Stimulated activated CD8-positive, alpha-beta memory T cell treated with anti-CD3 and anti-CD28 coated beads, Interleukin-12 subunit alpha, Interleukin-12 subunit beta, amount 100 ng/mL, for 1 hour (primary cell): ENCODE data around the gene PAPOLB.

Experiments
- DNase-seq: peaks from one replicate; pipeline ENCODE4 v3.0.0-alpha.2; 2020; ENCODE audit warnings: low read depth

Gene PAPOLB

DNA sequence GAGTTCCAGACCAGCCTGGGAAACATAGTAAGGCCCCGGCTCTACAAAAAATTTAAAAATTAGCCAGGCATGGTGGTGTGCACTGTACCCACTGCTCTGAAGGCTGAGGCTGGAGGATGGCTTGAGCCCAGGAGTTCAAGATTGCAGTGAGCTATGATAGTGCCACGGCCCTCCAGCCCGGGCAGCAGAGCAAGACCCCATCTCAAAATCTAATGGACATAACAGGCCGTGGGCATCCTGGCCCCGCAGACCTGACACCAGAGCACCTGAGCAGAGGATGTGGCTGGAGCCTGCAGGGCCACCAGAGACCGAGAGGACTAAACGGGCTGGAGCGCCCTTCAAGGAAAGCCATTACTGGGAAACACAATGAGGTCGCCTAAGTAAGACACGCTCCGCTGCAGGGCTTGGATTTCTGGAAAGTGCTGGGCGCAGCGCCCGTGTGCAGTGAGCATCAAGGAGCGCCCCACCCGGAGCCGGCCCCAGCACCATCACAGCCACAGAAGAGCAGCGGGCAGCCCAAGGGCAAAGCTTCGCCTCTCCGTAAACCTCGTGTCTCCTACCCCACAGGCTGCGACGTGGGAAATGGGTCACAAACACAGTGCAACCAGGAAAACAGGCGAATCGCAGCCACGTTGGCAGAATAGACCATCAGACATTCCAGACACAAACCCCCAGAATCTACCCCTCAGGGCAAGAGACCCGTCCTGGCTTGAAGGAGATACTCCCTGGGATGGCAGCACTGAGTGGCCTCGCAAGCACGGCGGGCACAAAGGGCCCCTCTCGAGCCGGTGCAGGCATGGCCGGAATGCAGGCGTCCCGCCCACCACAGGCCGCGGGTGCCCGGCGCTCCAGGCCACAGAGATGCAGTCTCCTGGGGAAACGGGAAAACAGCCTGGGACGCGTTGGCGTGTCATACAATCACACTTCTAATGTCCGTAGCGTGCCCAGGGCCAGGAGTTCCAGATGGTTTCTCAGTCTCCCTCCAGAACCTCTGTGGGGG lies 16.8 kb upstream of the PAPOLB start:
- no peak for DNase-seq

DNA sequence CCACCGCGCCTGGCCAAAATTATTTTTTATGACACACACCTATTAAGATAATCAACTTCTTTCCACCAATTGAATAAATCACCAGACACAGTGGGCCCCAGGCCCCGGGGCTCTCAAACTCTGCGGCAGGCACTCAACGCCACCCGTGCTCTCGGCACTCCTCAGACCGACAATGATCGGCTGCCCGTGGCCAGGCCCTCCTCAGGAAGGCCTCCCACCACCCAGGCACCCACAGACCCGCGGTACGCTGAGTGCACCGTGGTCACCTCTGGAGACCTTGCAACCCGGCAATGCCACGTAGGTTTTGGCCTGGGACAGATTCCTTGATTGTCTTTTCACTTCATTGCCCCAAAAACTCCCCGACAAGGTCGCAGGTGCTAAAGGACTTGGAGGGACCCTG lies 14.8 kb upstream of the PAPOLB start:
- DNase-seq = no peak

DNA sequence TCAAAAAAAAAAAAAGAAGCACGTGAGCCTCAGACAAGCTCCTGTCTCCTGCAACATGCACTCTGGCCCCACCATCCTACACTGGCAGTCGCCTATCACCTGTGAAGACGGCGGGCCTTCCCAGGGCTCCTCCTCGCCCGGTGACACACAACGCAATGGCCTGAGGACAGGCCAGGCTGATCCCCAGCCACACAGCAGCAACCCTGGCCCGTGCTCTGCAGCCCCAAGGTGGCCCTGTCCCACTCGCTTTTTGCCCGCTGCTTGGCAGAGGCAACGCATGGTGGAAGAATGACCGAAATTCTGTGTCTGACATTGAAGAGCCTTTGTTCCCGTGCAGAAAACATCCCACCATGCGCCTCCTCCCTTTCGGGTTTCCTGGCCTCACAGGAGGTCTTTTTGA lies 13.6 kb upstream of the PAPOLB start:
- DNase-seq = no peak

DNA sequence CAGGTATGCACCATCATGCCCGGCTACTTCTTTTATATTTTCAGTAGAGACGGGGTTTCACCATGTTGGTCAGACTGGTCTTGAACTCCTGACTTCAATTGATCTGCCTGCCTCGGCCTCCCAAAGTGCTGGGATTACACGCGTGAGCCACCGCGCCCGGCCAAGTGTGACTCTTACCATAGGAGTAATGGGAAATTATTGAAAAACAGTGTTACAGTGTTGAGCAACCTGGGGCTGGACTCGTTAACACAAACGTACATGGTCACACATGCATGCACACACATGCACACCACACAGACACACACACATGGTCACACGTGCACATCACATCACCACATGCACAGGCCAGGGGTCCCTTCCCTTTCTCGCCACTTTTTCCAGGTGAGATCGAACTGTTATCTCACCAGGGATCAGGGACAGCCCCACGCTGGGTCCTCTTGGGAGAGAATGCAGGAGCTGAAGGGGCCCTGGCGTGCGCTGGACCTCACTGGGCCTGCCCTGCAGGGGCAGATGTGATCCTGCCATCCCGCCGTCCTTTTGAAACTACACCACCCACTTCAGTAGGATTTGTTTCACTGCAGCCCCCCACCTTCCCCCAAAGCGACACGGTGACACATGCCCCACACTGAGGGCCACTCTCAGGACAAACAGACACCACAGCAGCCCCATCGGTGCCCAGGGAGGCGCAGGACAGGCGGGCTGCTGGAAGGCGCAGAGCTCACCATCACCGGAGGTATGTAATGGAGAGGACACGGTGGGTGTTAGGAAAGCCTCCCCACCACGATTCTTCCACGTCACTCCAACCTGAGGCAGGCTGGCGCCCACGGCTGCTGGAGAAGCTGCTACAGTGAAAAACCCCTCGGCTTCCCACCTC lies 11.5 kb upstream of the PAPOLB start:
- DNase-seq = no peak

DNA sequence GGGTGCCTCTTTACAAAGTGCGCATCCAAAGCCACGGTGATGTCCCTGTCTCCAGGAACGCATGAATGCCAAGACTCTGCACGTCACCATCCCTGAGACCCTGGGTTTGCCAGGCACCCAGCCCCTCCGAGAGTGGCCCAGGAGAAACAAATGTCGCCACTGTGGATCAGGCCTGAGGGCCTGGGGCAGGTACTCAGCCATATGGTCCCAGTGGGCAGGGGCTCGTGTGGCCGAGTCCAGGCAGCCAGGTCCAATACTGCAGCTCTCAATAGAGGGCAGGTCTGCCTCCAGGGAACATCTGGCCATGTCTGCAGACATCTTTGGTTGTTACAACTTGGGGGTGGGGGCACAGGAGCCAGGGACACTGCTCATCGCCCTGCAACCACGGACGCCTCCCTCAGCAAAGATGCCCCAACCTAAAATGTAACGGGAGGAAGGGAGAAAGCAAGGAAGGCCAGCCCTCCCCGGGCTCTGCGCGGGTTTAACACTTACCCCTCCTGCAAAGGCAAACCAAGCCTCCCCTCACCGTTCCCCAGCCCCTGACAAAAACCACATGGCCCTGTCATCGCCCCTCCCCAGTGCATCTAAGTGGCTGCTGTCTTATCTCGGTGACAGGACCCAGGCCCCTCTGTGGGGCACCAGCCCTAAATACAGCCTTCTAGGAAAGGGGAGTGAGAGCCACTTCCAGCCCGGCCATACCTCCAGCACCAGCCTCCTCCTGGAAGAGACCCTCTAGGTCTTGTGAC lies 10.3 kb upstream of the PAPOLB start:
- DNase-seq = no peak

DNA sequence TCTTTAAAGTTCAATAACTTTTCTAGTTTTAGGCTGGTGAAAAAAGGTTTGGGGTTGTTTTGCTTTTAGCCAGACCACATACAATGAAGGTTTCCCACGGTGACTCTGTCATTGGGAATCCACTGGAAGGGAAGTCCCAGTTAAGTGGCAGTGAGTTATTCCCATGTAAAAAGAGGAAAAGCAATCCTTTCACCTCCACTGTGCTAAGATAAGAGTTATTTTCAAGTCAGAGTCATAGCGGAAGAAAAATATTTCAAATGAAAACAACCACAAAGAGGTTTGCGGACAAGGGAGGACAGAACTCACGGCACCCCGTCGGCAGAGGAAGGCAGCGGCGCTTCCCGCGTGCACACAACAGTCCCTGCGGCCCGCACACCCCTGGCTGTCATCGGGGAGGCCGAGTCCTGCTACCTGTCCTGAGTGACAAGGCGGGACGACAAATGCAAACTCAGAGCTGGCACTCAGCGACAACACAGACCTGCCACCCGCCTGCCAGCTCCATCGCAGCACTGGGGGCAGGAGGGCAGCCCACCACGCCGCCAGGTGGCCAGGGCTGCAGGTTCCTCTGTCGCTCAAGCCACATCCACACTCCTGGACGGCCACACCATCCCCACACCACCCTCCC lies 9.3 kb upstream of the PAPOLB start:
- no peak for DNase-seq

DNA sequence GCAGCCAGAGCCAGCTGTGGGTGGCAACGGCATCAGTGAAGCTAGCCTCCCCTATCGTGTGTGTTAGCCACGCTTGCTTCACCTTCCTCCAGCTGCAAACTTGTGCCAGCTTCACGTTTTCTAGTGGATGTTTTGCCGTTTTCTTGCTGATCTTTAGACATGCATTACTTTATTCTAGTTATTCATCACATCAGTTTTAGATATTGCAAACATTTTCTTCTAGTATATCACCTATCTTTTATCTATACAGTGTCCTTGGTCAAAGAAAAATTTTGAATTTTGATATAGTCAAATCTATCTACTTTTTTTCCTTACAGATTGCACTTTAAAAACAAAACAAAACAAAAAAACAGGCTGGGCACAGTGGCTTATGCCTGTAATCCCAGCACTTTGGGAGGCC lies 6.7 kb upstream of the PAPOLB start:
- no peak for DNase-seq

DNA sequence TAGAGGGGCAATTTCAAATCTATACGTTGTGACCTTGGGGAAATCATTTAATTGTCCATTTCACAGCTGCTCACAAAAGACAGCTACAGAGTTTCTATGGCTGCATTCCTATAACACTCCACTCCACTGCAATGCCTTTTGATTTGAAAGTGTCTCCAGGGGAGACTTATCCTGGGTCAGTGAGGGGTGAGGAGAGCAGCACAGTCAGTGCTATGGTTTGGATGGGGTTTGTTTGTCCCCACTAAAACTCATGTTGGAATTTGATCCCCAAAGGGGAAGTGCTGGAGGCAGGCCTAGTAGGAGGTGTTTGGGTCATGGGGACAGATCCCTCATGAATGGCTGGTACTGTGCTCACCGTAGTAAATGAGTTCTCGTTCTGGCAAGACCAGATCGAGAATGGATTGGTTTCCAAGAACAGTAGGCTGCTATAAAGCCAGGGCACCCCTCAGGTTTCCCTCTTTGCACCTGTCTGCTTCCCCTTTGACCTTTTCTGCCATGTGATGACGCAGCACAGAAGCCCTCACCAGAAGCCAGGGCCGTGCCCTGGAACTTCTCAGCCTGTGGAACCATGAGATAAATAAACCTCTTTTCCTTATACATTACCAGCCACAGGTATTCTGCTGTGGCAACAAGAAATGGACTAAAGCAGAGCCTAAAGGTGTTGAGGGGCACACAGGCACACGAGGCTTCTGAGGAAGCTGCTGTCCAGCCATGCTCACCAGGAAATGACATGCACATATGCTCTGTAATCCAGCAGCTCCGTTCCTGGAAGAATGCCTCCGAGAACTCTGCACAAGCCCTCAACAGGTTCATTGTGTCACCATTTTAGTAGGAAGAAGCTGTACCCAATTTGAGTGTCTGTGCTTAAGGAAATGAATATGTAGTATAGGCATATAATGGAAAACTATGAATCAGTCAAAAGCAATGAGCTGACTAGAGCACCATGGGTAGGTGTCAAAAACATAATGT lies 5.0 kb upstream of the PAPOLB start:
- DNase-seq = no peak

DNA sequence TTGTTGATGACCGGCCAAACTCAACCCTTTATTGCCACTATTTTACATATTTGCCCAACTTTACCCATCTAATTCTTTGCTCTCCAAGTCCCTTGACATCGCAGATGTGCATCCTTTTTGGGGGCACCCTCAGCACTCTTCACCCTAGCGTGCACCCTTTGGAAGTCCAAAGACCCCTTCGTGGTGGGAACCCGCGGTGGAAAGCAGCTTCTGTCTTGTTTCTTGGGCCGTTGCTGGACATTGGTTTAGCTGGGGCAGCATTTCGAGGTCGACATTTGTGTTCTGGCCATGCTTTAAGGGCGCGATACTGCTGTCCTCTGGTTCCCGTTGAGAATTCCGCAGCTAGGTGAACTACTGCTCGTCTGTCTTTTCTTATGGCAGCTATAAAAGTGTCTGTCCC lies 326 bp upstream of the PAPOLB start:
- no peak for DNase-seq

DNA sequence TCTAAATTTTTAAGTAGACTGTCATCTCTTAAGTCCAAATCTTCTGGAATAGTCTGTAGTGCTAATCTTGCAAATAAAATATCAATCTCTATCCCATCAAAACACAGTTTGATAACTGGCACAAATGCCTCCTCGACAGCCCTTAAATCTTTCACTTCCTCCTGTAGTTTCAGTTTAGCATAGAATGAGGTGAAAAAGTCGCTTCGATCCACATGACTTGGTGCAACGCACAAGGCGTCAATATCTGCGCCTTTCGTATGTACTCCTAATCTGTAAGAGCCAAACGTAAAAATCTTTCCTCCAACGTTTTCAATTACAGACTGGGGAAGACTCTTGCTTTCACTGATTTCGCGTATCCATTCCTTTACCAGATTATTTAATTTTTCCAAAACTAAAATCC lies 603 bp downstream of the PAPOLB start:
- no peak for DNase-seq

DNA sequence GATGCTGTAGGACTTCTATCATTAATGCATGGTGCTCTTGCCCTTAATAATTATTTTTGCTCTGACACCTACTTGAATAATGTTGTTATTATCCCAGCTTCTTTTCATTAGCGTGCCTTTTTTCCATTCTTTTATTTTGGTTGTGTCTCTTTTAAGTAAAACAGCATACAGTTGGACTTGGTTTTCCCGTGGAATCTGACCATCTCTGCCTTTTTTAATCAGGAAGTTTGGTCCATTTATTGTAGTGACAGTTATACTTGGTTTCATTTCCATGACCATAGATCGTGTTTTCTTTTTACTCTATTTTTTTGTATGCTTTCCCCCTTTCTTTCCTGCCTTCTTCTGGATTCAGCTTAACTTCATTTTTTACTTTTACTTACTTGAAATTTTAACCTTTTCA lies 4.6 kb downstream of the PAPOLB start:
- no peak for DNase-seq

DNA sequence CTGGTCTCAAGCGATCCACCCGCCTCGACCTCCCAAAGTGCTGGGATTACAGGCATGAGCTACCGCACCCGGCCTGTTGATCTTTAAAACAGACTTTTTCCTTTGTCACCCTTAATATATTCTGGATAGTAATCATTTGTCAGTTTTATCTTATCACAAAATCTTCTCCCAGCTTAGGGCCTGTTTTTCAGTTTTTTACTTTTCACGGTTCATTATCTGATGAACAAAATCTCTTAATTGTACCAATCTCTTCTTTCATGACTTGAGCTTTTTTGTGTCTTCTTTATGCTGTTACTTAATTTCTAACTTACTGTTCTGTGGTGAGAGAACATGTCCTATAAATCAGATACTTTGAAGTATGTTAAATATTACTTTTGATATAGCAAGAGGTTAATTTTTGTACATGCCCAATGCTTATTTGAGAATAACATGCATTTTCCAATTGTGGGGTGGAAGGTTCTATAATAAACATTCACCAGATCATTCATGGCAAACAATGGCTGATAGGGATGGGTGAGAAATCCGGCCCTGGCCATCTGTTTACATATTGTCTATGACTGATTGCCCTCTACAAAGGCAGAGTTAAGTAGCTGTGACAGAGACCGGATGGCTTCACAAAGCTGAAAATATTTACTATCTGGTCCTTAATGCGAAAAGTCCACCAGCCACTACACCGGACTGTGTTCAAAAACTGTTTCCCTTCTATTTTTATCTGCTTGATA lies 5.3 kb downstream of the PAPOLB start:
- no peak for DNase-seq

DNA sequence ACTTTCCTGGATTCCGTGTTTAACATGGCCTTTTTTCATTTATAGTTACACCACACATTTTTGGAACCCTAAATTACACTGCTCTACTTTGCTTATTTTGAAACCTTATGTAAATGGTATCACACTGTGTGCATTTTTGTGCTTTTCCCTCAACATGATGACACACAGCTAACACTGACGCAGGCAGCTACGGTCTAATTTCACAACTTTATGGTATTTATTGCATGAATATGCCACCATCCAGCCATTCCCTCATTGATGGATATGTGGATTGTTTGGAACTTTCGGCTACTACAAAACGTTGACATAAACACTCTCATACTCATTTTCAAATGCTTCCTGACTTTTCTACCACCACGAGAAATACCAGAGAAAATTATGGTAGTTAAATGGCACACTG lies 6.9 kb downstream of the PAPOLB start:
- no peak for DNase-seq

DNA sequence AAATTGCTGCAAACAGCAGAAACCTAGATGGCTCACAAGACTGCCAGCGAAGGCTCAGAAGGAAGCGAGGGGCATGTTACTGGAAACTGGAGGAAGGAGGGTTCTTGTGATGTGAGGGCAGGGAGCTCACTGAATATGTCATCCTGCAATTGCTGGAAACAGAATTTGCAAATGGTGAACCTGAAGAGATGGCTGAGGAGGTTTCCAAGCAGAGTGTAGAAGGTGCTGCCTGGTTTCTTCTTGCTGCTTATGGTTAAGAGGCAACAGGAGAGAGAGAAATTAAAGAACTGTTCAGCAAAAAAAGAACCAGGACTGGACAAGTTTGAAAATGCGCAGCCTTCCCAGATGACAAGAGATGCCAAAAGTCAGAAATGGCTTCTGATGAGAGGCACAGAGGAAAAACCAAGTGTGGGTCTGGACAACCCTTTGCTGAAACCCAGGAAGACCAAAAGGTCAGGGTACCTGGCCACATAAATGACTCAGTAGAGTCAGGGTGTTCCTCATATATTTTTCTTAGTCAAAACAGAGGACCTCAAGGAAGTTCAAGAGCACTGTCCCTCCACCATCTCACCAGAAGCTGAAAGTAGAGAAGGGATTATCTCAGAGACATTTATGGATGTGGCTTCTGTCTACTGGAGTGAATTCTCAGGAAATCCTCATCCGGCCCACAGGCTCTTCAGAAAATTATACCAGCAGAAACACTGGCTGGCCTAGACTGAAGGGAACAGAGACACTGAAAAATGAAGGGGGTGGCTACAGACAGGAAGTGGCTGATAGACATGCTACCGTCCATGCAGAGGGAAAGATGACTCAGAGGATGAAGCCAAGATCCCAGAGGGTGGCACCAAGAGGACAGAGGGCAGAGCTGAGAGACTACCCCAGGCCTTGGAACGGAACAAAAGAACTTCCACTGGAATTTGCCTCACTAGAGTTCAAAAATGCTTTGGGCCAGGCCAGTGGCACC lies 10.1 kb downstream of the PAPOLB start:
- DNase-seq = no peak

DNA sequence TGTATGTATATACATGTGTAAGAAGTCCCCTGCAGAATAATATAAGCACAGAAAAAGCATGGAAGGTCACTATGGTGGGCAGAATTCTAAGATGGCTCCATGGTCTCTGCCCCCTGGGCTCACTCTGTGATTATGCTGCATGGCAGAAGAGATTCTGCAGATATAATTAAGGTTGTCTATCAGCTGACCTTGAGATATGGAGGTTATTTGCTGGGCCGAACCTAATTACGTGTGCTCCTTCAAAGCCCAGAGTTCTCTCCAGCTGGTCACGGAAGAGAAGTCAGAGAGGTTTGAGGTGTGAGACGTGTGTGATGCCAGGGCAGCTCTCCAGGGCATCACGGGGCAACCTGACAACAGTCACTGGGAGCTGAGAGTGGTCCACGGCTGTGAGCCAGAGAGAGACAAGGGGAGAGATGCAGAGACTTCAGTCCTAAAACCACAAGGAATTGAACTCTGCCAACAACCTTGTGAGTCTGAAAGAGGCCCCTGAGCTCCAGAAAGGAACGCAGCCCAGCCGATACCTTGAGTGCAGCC lies 11.5 kb downstream of the PAPOLB start:
- no peak for DNase-seq

DNA sequence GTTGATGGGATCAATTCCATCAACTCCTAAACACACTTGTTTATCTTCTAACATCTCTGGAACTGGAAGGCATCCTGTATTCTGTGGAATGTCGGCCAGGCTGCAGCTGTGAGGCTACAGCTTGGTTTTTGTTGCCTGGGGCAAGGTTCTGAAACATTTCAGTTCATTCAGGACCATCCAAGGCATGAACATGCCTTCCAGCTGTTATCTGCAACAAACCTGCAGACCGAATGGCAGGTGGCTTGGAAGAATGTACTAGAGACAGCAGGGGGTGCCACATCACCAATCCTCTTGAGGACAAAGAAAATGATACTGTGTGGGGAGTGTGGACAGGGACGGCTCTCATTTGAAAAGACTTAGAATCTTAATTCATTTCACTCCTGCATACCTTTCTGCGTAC lies 12.4 kb downstream of the PAPOLB start:
- no peak for DNase-seq

DNA sequence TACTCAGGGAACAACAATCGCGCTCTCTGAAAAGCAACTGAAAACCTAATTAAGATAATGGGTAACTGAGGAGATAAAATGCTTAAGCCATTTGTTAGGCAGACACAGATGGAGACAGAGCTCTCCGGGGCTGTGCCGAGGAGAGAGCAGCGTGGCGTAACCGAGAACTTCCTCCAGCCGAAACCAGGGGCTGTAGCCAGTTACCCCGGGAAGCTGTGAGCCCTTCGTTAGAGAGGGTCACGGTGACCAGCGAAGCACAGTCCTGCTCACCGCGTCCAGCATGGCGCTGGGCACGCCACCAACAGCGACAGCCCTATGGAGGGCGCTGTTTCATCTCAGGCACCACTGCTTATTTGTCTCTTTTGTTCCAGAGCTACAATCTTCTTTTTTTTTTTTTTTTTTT lies 16.1 kb downstream of the PAPOLB start:
- no peak for DNase-seq

DNA sequence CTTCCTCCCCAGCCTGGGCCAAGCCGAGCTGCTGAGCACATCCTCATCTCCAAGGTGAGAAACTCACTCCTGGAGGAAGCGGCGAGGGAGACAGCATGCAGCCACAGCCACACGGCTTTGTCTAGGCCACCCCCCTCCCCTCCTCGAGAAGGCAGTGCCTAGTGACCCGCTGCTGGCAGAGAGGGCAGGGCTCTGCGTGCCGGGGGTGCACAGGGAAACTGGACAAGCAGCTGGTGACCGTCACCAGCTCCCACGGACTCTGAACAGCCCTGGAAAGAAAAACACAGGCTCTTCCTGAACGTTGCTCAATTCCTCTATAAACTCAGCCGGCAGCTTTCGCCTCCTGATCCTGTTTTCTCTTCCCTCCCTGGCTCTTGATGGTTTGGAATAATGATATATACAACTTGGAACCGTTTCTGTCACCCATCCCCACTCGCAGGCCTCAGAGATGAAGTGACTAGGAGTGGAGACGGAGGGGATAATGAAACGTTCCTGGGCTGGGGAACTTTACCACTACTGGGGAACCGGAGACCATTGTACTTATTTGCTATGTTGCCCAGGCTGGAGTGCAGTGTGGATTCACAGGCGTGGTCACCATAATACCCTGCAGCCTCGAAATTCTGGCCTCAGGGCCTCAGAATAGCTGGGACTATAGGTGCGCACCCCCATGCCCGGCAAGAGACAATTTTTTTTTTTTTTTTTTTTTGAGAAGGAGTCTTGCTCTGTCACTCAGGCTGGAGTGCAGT lies 19.3 kb downstream of the PAPOLB start:
- no peak for DNase-seq
